ENCODE data around the gene RGS2. TPM values are rescaled to one million over a fixed set of nuclear protein-coding genes. Genes with fewer than 3 reads are reported as not detected.
A peak's percentile ranks its signal among the peaks of the same experiment; 100 is the strongest.

The RGS2 gene
- total and polyA plus RNA-seq, 8 donors: 40.6 to 204 (median 101) TPM

DNA sequence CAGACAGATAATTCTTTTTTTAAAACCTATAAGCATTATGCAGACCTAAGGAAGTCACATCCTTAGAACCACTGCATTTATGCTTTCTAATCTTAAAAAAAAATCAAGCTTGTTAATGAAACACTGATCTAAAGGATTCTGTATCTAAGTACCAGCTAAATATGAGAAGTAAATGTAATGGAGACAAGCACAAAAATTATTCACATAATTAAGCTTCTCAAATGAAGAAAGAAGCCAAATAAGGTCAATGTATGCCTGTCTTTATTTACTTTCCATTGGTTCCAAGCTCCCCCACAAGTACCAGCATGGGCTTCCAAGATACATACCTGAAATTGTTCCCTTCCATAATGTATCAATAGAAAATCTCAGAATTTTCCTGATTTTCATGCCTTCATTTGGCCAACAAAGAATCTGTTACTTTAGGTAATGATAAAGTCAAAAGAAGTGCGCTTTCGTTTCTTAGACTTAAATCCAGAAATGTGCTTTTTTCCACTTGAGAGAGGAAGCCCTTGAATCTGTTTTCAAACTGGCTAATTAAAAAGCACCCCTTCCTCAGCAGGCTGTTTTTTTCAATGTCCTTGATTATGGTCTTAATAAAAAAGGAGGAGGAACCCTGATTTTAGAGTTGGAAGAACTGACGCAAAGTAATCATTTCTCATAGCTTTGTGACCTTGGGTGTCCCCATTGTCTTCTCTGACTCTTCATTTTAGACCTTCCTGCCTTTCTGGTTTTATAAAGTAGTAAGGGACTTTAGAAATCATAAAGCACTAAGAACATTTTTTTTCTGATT, 3.8 kb downstream of the RGS2 start:
- TF ChIP-seq EP300 (IDR thresholded peaks at IDR 0.05) (no peak), POLR2AphosphoS5 (IDR thresholded peaks at IDR 0.05) (no peak), POLR2A (IDR thresholded peaks at IDR 0.05) (no peak)
- TF ChIP-seq, protein P1, sequence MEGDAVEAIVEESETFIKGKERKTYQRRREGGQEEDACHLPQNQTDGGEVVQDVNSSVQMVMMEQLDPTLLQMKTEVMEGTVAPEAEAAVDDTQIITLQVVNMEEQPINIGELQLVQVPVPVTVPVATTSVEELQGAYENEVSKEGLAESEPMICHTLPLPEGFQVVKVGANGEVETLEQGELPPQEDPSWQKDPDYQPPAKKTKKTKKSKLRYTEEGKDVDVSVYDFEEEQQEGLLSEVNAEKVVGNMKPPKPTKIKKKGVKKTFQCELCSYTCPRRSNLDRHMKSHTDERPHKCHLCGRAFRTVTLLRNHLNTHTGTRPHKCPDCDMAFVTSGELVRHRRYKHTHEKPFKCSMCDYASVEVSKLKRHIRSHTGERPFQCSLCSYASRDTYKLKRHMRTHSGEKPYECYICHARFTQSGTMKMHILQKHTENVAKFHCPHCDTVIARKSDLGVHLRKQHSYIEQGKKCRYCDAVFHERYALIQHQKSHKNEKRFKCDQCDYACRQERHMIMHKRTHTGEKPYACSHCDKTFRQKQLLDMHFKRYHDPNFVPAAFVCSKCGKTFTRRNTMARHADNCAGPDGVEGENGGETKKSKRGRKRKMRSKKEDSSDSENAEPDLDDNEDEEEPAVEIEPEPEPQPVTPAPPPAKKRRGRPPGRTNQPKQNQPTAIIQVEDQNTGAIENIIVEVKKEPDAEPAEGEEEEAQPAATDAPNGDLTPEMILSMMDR (IDR thresholded peaks at IDR 0.05): no peak
- intact Hi-C loops (cut with DNase I; ENCODE audit: low total_unique reads): no loop called here
- H3K27me3 ChIP-seq: no peaks in the 10 kb centered on the region
- no peak for DNase-seq
- H3K4me1 ChIP-seq: peaks cover 0 to 40% (median 12%) of the 10 kb centered on the region in 4 donors
- H3K27ac ChIP-seq: peak overlapping the region in 3 of 5 donors; percentile 4 to 17 (median 17)
- peaks cover 0 to 18% (median 12%) of the 10 kb centered on the region in 4 donors for H3K36me3 ChIP-seq
- H3K4me3 ChIP-seq: peak overlapping the region in 1 of 4 donors; percentile 76
- no peaks in the 10 kb centered on the region for H3K9me3 ChIP-seq
- WGBS, 5 donors: 91 to 98% (median 92%) methylated on average over 3 of the region's 3 CpGs

DNA sequence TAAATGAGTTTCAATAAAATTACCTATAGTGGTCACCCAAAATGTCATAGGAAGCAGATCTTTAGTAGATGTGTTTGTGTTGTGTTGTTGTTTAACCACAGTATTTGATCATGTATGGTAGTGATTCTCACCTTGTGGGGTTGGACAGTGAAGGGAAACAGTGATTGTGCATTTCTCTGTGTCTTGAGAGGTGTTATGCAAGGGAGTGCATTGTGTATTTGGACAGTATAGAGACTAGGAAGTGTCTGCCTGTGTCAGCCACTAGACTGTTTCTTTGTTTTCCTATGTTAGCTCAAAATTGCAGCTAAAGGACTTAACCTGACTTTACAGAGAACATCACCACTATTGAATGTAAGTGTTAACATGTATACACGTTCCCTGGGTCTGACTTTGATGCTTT, 6.0 kb downstream of the RGS2 start:
- 64 to 84% (median 75%) methylated on average over 1 of the region's 1 CpG for WGBS, 5 donors
- H3K27ac ChIP-seq: peak overlapping the region in 1 of 5 donors; percentile 19
- no peaks in the 10 kb centered on the region for H3K9me3 ChIP-seq
- H3K36me3 ChIP-seq: peaks cover 0 to 18% (median 12%) of the 10 kb centered on the region in 4 donors
- H3K4me1 ChIP-seq: peaks cover 0 to 33% (median 2%) of the 10 kb centered on the region in 4 donors
- H3K4me3 ChIP-seq: no peak overlapping the region
- TF ChIP-seq EP300 (IDR thresholded peaks at IDR 0.05) (no peak), POLR2AphosphoS5 (IDR thresholded peaks at IDR 0.05) (no peak), POLR2A (IDR thresholded peaks at IDR 0.05) (no peak)
- TF ChIP-seq, protein P1 (IDR thresholded peaks at IDR 0.05): no peak
- no peaks in the 10 kb centered on the region for H3K27me3 ChIP-seq
- DNase-seq: no peak
- intact Hi-C loops (cut with DNase I; ENCODE audit: low total_unique reads): no loop called here

DNA sequence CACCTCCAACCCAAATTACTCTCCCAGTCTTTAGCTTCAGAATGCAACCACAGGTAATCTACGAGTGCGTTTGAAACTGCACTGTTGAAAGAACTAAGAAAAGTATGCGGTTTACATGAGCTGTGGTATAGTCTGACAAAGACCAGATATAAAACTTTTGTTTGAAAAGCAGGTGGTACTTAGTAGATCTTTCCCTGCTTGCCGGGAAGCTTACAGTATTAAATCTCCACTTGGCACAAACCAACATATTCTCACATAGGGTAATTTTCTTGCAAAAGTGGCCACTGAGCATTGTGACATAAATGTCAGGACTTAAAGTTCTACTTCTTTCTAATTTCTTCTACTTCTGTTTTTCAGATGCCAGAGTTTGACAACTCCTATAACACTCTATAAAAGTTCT, 8.4 kb downstream of the RGS2 start:
- WGBS, 5 donors: 64 to 74% (median 66%) methylated on average over 4 of the region's 4 CpGs

DNA sequence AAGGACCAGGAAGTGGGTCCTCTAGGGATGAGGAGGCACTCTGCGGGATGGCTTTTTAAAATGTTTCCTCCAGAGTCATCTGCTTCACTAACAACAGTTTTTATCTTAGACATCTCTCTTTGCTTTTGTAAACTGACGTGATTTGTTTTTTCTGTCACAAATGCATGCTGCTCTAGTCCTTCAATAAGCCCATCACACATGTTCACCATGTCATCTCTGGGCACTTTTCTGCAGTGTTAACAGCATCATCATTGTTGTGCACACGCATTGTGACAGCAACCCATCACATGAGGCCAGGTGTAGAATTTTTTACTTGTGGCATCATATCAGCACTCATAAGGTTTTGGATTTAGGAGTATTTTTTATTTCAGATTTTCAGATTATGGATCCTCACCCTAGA, 12.5 kb downstream of the RGS2 start:
- Histone ChIP-seq H3K4me3 (no peak overlapping the region), H3K9me3 (no peaks in the 10 kb centered on the region), H3K27me3 (no peaks in the 10 kb centered on the region), H3K4me1 (no peaks in the 10 kb centered on the region), H3K36me3 (no peaks in the 10 kb centered on the region), H3K27ac (no peak overlapping the region)
- TF ChIP-seq, protein P1 (IDR thresholded peaks at IDR 0.05): no peak
- no peak for TF ChIP-seq POLR2AphosphoS5 (IDR thresholded peaks at IDR 0.05)
- no peak for TF ChIP-seq EP300 (IDR thresholded peaks at IDR 0.05)
- TF ChIP-seq POLR2A (IDR thresholded peaks at IDR 0.05): no peak
- WGBS, 5 donors: 76 to 94% (median 90%) methylated on average over 3 of the region's 3 CpGs
- intact Hi-C loops (cut with DNase I; ENCODE audit: low total_unique reads): no loop called here
- DNase-seq: no peak

More for the DNA sequence above, 8.4 kb downstream of the RGS2 start:
- Histone ChIP-seq H3K36me3 (no peaks in the 10 kb centered on the region), H3K27ac (peak overlapping the region in 1 of 5 donors; percentile 31), H3K4me1 (peaks cover 0 to 19% (median 0%) of the 10 kb centered on the region in 4 donors), H3K4me3 (no peak overlapping the region), H3K9me3 (no peaks in the 10 kb centered on the region), H3K27me3 (no peaks in the 10 kb centered on the region)
- TF ChIP-seq, protein P1 (IDR thresholded peaks at IDR 0.05): no peak
- no peak for TF ChIP-seq POLR2AphosphoS5 (IDR thresholded peaks at IDR 0.05)
- no peak for TF ChIP-seq POLR2A (IDR thresholded peaks at IDR 0.05)
- no peak for TF ChIP-seq EP300 (IDR thresholded peaks at IDR 0.05)
- DNase-seq: peak in 1 of 2 donors; percentile 28
- intact Hi-C loops (cut with DNase I; ENCODE audit: low total_unique reads): no loop called here

Measured in stomach (tissue), 9 donors.